Stimulated activated CD4-positive, alpha-beta T cell treated with anti-CD3 and anti-CD28 coated beads, Interleukin-2, amount 100 ng/mL, for 4 hours (primary cell): ENCODE data around the gene PLPP6.

Source experiments
- DNase-seq: peaks from one replicate; pipeline ENCODE4 v3.0.0-alpha.2; 2020; ENCODE audit warnings: low read depth

PLPP6 gene

GRCh38 chr9:4700091-4700490, 38.0 kb downstream of the PLPP6 start:
- no peak for DNase-seq

GRCh38 chr9:4700932-4701331, 38.8 kb downstream of the PLPP6 start:
- DNase-seq: no peak

GRCh38 chr9:4701526-4701925, 39.4 kb downstream of the PLPP6 start:
- no peak for DNase-seq

DNA sequence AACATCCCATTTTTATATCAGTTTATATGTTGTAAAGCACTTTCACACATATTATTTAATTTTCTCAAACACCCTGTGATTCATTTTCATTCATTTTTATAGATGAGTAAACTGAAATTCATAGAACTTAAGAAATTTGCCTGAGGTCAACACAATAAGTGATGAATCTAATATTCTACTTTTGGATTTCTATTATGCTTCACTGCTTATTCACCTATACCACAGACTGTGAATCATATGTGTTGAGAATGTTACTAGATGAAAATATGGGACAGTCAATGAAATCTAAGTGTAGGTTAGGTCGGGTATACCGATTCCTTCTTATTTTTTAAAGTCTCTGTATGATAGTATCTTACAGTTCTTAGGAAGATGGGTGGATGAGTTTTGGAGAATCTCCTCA, 42.0 kb downstream of the PLPP6 start:
- DNase-seq: no peak

- no peak for DNase-seq
These were observed 43.9 kb downstream of the PLPP6 start for GRCh38 chr9:4706021-4706420.

DNA sequence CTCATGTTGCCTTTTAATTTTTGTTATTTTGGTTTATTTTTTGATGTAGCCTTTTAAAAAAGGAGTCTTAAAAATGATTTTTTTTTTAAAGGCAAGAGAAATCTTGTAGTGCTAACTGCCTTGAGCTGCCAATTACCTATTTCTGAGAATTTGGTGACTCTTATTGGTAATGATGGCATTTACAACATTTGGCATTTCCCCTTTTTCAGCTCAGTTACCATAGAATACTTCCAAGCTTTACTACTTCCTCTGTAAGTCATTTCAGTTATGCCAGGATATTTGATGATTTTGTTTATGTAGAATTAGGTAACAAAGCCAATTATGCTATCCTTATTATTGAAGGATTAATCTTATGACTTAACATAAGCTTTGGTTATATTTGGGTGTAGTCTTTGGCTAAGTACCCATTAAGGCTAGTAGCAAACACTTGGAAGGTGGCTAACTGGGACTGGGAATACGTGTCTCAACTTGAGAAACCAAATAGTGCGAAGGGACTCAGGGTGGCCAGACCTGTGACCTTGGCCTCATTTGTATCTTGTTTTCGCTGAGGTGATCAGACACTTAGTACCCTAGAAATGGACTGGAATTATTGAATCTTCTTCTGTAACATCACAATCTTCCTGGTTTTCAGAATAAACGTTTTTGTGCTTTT, 45.0 kb downstream of the PLPP6 start:
- no peak for DNase-seq

- no peak for DNase-seq
These were observed 47.3 kb downstream of the PLPP6 start for GRCh38 chr9:4709380-4709779.

DNA sequence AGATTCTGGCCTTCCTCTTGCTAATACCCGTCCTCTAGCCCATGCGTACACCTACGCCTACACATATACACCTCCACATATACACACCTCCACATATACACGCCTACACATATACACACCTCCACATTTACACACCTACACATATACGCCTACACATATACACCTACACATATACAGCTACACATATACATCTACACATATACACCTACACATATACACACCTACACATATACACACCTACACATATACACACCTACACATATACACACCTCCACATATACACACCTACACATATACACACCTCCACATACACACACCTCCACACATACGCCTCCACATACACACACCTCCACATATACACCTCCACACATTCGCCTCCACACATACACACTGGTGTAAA, 51.8 kb downstream of the PLPP6 start:
- DNase-seq: no peak

DNA sequence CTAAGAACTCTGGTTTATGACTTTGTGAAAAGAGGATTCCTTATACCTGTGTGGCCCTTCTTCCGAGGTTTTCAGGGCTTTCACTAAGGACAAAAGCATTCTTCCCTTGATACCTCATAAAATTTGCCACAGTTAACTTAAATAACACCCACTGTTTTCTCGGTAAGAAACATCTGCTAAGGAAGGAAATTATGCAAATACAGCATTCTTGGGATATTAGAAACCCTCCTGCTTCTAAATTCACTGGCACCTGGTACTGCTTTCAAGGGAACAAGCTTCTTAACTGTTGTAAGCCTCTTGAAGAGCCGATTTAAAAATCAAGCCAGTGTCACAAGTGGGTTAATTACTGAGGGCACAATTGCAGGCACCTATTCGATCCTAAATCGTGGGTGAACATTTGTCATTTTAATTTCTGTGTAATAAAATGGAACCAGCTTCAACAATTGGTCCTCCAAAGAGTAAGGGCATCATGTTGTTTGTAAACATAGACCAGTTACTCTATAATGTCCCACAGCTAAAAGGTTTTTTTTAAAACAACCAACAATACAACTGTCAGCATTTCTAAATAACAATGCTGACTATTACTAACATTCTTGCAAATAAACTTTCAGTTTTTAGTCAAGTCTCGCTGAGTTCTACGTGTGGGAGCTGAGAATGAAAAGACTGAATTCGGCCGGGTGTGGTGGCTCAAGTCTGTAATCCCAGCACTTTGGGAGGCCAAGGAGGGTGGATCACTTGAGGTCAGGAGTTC, 52.3 kb downstream of the PLPP6 start:
- DNase-seq: no peak
